Muscle layer of colon (tissue), 2 donors: Measurements from ENCODE around the gene SOX10.
"Not testable (repeated sequence)": the region's sequence is repeated elsewhere in the genome, so short reads cannot be mapped to it uniquely, and the experiment has no call there.

ENCODE experiments used
- H3K27ac ChIP-seq: one replicate; pipeline ENCODE4 v1.7.0; 2013; ENCODE audit warnings: low read depth, mild to moderate bottlenecking, low read length, moderate library complexity
- H3K27me3 ChIP-seq, 2 donors: one replicate each; pipeline ENCODE4 v1.7.0; 2013; ENCODE audit warnings: low read length in 2 of 2, mild to moderate bottlenecking in 2 of 2; ENCODE audit not compliant: insufficient read depth in 2 of 2, control insufficient read depth in 1 of 2
- H3K36me3 ChIP-seq: one replicate; pipeline ENCODE4 v1.7.0; 2013; ENCODE audit warnings: mild to moderate bottlenecking, low read length; ENCODE audit not compliant: insufficient read depth
- H3K4me1 ChIP-seq: one replicate; pipeline ENCODE4 v1.7.0; 2013; ENCODE audit warnings: mild to moderate bottlenecking, low read length; ENCODE audit not compliant: insufficient read depth
- H3K4me3 ChIP-seq, 2 donors: one replicate each; pipeline ENCODE4 v1.7.0; 2013; ENCODE audit warnings: low read length in 2 of 2, low read depth in 1 of 2, mild to moderate bottlenecking in 1 of 2, moderate library complexity in 1 of 2
- H3K9ac ChIP-seq: one replicate; pipeline ENCODE4 v1.7.0; 2013; ENCODE audit warnings: low read length
- H3K9me3 ChIP-seq: one replicate; pipeline ENCODE4 v1.7.0; 2013; ENCODE audit warnings: mild to moderate bottlenecking, low read length
- donor health status: abdominal sarcoma.
- donor health status: Adenocarcinoma of cecum.

The SOX10 gene

GRCh38 chr22:37968452-37969251 is 15.7 kb downstream of the SOX10 start:
- no peak overlapping the region for H3K27ac ChIP-seq
- peaks cover 22% of the 10 kb centered on the region for H3K36me3 ChIP-seq
- no peak overlapping the region for H3K9ac ChIP-seq
- no peaks in the 10 kb centered on the region for H3K9me3 ChIP-seq
- H3K4me3 ChIP-seq, result no peak overlapping the region
- H3K27me3 ChIP-seq, result no peaks in the 10 kb centered on the region
- peaks cover 8% of the 10 kb centered on the region for H3K4me1 ChIP-seq

DNA sequence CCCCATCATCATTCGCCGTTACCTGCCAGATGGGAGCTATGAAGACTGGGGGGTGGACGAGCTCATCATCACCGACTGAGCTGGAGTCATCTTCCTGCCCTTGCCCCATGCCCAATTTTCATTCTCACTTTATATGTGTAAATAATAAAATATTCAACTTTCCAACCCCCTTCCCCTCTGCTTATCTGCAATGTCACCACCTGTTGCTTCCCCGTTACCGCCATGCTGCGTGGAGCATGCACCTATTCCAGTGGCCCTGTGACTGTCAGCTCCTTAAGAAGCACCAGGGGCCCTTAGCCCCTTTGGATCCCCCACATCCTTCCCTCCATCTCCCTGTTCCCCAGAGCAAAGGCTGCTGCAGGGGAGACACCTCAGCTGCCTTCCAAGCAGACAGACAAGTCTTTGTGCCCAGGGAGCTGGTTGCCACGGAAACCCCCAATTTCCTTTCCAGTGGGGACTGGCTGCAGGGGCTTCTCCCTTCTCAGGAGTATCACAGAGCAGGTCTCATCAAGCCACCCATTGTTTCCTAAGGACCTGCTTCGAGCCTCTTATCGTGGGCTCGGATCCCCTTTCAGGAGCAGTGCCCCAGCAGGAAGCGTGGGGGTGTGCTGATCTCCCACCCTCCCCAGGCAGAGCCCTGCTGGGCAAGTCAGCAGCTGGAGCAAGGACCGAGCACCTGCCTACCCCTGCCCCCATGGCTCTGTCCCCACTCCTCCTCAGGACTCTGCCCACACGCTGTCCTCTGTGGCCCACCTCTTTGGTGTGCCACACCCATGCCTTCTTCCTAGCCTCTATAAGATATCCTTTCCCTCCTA is 16.5 kb downstream of the SOX10 start:
- Histone ChIP-seq H3K36me3 (peaks cover 22% of the 10 kb centered on the region), H3K4me3 (no peak overlapping the region), H3K9me3 (no peaks in the 10 kb centered on the region), H3K27ac (no peak overlapping the region), H3K9ac (no peak overlapping the region), H3K4me1 (peaks cover 8% of the 10 kb centered on the region), H3K27me3 (no peaks in the 10 kb centered on the region)

DNA sequence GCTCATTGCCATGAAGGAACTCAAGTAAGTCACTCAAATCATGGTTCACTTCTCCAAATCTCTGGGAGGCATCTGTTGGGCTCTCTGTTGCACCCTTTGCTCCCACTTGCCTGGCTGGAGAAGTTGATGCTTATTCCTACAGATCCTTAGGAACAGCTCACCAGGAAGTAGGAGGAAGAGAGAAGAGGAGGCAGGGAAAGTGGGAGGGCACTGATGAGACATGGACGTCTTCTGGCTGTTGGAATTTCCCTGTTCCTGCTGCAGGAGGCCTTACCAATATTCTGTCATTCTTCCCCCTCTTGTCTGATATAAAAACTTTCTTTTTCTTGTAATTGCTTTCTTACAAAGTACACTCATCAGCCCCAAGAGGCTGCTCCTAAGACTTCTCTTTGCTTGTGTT is 17.2 kb downstream of the SOX10 start:
- Histone ChIP-seq H3K4me3 (no peak overlapping the region), H3K9ac (no peak overlapping the region), H3K4me1 (peaks cover 8% of the 10 kb centered on the region), H3K27ac (no peak overlapping the region), H3K36me3 (peaks cover 24% of the 10 kb centered on the region), H3K27me3 (no peaks in the 10 kb centered on the region), H3K9me3 (no peaks in the 10 kb centered on the region)

DNA sequence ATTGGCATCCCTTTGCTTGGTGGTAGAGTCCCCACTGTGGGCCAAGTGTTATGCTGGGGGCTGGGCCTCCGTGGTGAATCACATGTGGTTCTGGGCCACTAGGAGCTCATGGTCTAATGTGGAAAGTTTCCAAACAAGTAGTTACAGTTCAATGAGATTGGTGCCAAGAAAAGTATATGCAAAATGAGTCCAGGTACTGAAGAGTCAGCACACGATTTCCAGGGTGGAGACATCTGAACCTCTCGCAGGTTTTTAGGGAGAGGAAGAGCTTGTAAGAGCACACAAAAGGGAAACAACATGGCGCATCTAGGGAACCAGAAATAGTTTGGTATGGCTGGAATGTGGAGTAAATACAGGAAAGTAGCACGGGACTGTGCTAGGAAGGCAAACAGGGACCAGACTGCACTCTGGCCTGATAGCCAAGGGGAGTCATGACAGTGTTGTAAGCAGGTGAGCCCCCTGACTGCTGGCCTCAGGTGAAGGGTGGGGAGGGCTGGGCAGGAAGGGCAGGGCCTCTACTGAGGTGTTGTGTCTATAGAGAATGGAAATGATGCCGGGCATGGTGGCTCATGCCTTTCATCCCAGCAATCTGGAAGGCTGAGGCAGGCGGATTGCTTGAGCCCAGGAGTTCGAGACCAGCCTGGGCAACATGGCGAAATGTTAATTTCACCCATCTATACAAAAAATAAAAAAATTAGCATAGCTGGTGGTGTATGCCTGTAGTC is 18.3 kb downstream of the SOX10 start:
- Histone ChIP-seq H3K9ac (no peak overlapping the region), H3K4me1 (peaks cover 8% of the 10 kb centered on the region)

GRCh38 chr22:37961062-37961461 is 23.3 kb downstream of the SOX10 start:
- H3K4me3 ChIP-seq, result no peak overlapping the region
- no peak overlapping the region for H3K9ac ChIP-seq
- peaks cover 53% of the 10 kb centered on the region for H3K36me3 ChIP-seq
- no peaks in the 10 kb centered on the region for H3K27me3 ChIP-seq
- H3K9me3 ChIP-seq, result no peaks in the 10 kb centered on the region
- H3K27ac ChIP-seq, result no peak overlapping the region
- H3K4me1 ChIP-seq, result peaks cover 8% of the 10 kb centered on the region

More for the DNA sequence above, 18.3 kb downstream of the SOX10 start:
- Histone ChIP-seq H3K4me3 (no peak overlapping the region), H3K27ac (no peak overlapping the region), H3K36me3 (peaks cover 35% of the 10 kb centered on the region), H3K27me3 (no peaks in the 10 kb centered on the region), H3K9me3 (no peaks in the 10 kb centered on the region)

DNA sequence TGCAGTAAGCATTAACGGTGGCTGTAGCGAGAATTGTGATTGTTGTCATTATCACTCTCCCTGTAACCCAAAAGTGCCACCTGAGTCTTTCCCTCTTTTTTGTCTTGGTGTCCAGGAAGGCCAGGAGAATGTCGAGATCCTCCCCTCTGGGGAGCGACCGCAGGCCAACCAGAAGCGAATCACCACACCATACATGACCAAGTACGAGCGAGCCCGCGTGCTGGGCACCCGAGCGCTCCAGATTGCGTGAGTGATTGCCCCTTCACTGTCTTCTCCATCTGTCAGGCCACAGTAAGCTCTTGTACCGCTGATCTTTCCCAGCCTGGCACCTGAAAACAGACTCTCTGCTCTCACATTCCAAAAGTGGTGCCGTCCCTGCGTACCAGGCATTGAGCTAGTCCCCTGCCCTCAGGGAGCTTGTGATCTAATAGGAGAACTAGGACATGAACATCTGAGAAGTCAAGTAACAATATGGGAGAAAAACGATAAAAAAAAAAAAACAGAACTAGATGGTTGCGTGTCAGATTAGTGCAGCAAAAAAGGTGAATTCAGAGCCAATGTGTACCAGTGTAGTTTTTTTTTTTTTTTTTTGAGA is 25.0 kb downstream of the SOX10 start:
- no peak overlapping the region for H3K27ac ChIP-seq
- no peak overlapping the region for H3K9ac ChIP-seq
- no peak overlapping the region for H3K4me3 ChIP-seq
- H3K36me3 ChIP-seq, result peaks cover 51% of the 10 kb centered on the region
- no peaks in the 10 kb centered on the region for H3K9me3 ChIP-seq
- H3K4me1 ChIP-seq, result peaks cover 6% of the 10 kb centered on the region
- H3K27me3 ChIP-seq, result no peaks in the 10 kb centered on the region

GRCh38 chr22:37957232-37957631 is 27.1 kb downstream of the SOX10 start:
- Histone ChIP-seq H3K9me3 (no peaks in the 10 kb centered on the region), H3K36me3 (peaks cover 49% of the 10 kb centered on the region), H3K9ac (no peak overlapping the region), H3K27me3 (no peaks in the 10 kb centered on the region), H3K27ac (no peak overlapping the region), H3K4me1 (peaks cover 15% of the 10 kb centered on the region), H3K4me3 (no peak overlapping the region)

GRCh38 chr22:37955825-37956397 is 28.4 kb downstream of the SOX10 start:
- not testable (repeated sequence) for H3K27me3 ChIP-seq, H3K4me3 ChIP-seq, H3K9ac ChIP-seq, H3K9me3 ChIP-seq, H3K27ac ChIP-seq
- Histone ChIP-seq H3K36me3 (peaks cover 36% of the 10 kb centered on the region), H3K4me1 (peaks cover 15% of the 10 kb centered on the region)

DNA sequence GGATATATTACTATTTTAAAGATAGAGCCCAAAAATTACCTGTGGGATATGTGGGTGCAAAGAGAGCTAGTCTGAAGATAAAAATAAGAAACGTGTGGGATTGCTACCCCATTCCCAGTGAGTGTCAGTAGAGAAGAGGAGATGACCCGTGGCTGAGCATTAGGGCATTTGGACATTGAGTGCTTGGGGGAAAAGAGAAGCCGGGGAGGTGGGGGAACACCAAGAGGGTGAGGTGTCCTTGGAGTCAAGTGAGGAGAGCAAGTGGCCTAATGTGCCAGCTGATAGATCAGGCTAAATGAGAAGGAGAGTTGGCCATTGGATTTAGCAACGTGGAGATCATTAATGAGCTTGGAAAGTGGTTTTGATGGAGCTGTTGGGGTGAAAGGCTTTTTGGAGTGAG is 29.7 kb downstream of the SOX10 start:
- Histone ChIP-seq H3K4me1 (peaks cover 15% of the 10 kb centered on the region), H3K9me3 (no peaks in the 10 kb centered on the region), H3K9ac (no peak overlapping the region), H3K27me3 (no peaks in the 10 kb centered on the region), H3K4me3 (peak overlapping the region in 1 of 2 donors; percentile 96), H3K27ac (no peak overlapping the region), H3K36me3 (peaks cover 28% of the 10 kb centered on the region)

DNA sequence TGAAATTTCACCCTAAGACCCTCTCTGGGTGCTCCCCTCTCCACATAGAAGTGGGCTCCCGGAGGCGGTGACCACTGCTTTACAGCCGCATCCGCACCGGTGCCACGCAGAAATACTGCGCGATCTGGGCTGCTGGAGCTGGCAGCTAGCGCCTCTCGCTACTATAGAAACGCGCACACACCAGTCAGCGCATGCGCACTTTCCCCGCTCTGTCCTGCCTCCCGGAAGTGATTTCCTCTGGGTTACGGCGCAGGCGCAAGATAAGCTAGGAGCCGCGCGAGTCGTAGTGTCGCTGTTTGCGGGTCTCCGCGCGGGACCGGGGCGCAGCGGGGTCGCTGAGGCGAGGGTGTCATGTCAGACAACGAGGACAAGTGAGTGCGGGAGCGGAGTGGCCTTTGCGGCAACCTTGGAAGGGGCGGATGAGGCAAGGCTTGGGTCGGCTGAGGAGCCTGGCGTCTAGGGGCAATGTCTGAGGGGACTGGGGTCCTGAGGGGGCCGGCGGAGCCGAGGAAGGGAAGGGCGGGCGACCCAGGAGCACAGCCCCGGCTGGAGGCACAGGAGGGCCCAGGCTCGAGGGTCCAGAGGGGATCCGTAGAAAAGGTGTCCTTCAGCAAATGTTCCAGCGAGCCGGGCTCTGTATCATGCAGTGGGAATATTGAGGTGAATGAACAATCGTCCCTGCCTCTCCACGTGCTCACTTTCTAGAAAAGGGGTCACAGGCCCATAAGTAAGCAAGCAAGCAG is 30.7 kb downstream of the SOX10 start, which contains the start of the genes C22orf23 and POLR2F:
TSS of gene C22orf23 (minus strand) at position 165 of the 743 bp plus-strand sequence. CDS start 452 bp downstream, outside the sequence.
TSS of gene POLR2F (plus strand) at position 263 of the 743 bp plus-strand sequence. CDS start at position 352, 89 bp downstream.
- H3K36me3 ChIP-seq, result peaks cover 17% of the 10 kb centered on the region
- peaks cover 15% of the 10 kb centered on the region for H3K4me1 ChIP-seq
- peak within 1 kb of the TSS; percentile 92 for H3K9ac ChIP-seq
- H3K4me3 ChIP-seq, result peak within 1 kb of the TSS; percentile 96 to 98
- H3K9me3 ChIP-seq, result no peaks in the 10 kb centered on the region
- H3K27me3 ChIP-seq, result no peaks in the 10 kb centered on the region
- H3K27ac ChIP-seq, result peak within 1 kb of the TSS; percentile 71
